MM.1S (cell line): ENCODE data around the gene MSI2.

Source experiments
- DNase-seq: peaks from one replicate; pipeline ENCODE4 v3.0.0-alpha.2; 2015
- H2AFZ ChIP-seq: fragments of 300-600 bp; sonication (generic); 2 replicates; pipeline ENCODE4 v1.6.0; 2016; ENCODE audit warnings: antibody characterized with exemption, low read length
- H3F3A ChIP-seq: fragments of 300-600 bp; sonication (generic); 2 replicates; pipeline ENCODE4 v1.6.1; 2016; ENCODE audit warnings: mild to moderate bottlenecking, antibody characterized with exemption, low read length, moderate library complexity, mixed read lengths; ENCODE audit not compliant: insufficient read depth
- H3K27ac ChIP-seq: fragments of 300-600 bp; sonication (generic); 2 replicates; pipeline ENCODE4 v1.5.1; 2016; ENCODE audit warnings: mild to moderate bottlenecking, low read length
- H3K27me3 ChIP-seq: fragments of 300-600 bp; sonication (generic); replicated peaks from 2 replicates; pipeline ENCODE4 v1.6.0; 2016; ENCODE audit warnings: low read length; ENCODE audit not compliant: insufficient read depth
- H3K36me3 ChIP-seq: fragments of 300-600 bp; sonication (generic); replicated peaks from 2 replicates; pipeline ENCODE4 v1.6.1; 2016; ENCODE audit warnings: mild to moderate bottlenecking, low read length, mixed read lengths; ENCODE audit not compliant: insufficient read depth
- H3K4me1 ChIP-seq: fragments of 300-600 bp; sonication (generic); 2 replicates; pipeline ENCODE4 v1.6.1; 2016; ENCODE audit warnings: low read length, mixed read lengths
- H3K4me2 ChIP-seq: fragments of 300-600 bp; sonication (generic); 2 replicates; pipeline ENCODE4 v1.6.0; 2016; ENCODE audit warnings: low read depth, low read length
- H3K4me3 ChIP-seq: fragments of 300-600 bp; sonication (generic); 2 replicates; pipeline ENCODE4 v1.5.1; 2016; ENCODE audit warnings: low read length, mixed read lengths
- H3K79me2 ChIP-seq: fragments of 300-600 bp; sonication (generic); 2 replicates; pipeline ENCODE4 v1.6.1; 2016; ENCODE audit warnings: mixed run types, low read length, mixed read lengths
- H3K9ac ChIP-seq: fragments of 300-600 bp; sonication (generic); 2 replicates; pipeline ENCODE4 v1.6.1; 2016; ENCODE audit warnings: low read length, mixed read lengths
- H3K9me2 ChIP-seq: fragments of 300-600 bp; sonication (generic); replicated peaks from 2 replicates; pipeline ENCODE4 v1.6.1; 2016; ENCODE audit warnings: mild to moderate bottlenecking, low read length, mixed read lengths; ENCODE audit not compliant: insufficient read depth
- H3K9me3 ChIP-seq: fragments of 300-600 bp; sonication (generic); replicated peaks from 2 replicates; pipeline ENCODE4 v1.6.1; 2016; ENCODE audit warnings: mild to moderate bottlenecking, low read length, mixed read lengths; ENCODE audit not compliant: insufficient read depth
- H4K20me1 ChIP-seq: fragments of 300-600 bp; sonication (generic); 2 replicates; pipeline ENCODE4 v1.6.1; 2016; ENCODE audit warnings: mild to moderate bottlenecking, low read length, moderate library complexity, mixed read lengths; ENCODE audit not compliant: insufficient read depth
- CTCF ChIP-seq: fragments of 300-600 bp; sonication (generic); IDR thresholded peaks from 2 replicates; pipeline ENCODE4 v1.5.1; 2016; ENCODE audit warnings: antibody characterized with exemption, low read length, mixed read lengths
- EZH2 ChIP-seq: fragments of 300-600 bp; sonication (generic); optimal IDR thresholded peaks from 2 replicates; pipeline ENCODE3; 2017; ENCODE audit warnings: low read depth, mild to moderate bottlenecking, antibody characterized with exemption, low read length, mixed read lengths
- EZH2phosphoT487 ChIP-seq: fragments of 300-600 bp; sonication (generic); IDR thresholded peaks from 2 replicates; pipeline ENCODE4 v1.6.1; 2018; ENCODE audit warnings: antibody characterized with exemption, low read length

The MSI2 gene

GRCh38 chr17:57650548-57650947 lies 394.2 kb downstream of the MSI2 start:
- no peak for DNase-seq

DNA sequence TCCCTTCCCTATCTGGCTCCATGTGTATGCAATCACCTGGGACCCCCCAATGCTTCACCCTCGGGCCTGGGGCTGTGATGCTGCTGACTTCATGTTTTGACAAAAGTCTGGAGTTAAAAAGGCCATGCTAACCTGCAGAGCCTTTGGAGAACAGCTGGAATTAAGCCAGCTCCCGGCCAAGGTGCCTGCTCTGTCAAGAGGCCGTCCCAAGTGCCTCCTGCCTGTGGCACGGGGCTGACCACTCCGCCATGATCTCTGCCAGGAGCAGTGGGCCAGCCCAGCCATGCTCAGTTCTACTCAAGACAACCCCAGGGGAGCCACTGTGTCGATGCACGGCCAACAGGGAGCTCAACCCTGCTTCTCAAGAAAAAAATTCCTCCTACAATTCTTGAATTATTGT lies 395.1 kb downstream of the MSI2 start:
- H3K4me3 ChIP-seq = no peak overlapping the region
- H3K9me3 ChIP-seq = no peaks in the 10 kb centered on the region
- no peaks in the 10 kb centered on the region for H3K36me3 ChIP-seq
- H3F3A ChIP-seq = peaks cover 8% of the 10 kb centered on the region; the same call in 1 of the 2 replicates
- H2AFZ ChIP-seq = no peak overlapping the region
- no peak overlapping the region for H3K9ac ChIP-seq
- no peak overlapping the region for H3K27ac ChIP-seq
- H4K20me1 ChIP-seq = no peaks in the 10 kb centered on the region
- H3K4me1 ChIP-seq = peaks cover 18% of the 10 kb centered on the region
- TF ChIP-seq CTCF (no peak), EZH2 (no peak), EZH2phosphoT487 (no peak)
- no peak for DNase-seq
- no peaks in the 10 kb centered on the region for H3K9me2 ChIP-seq
- no peaks in the 10 kb centered on the region for H3K27me3 ChIP-seq
- H3K79me2 ChIP-seq = no peaks in the 10 kb centered on the region
- H3K4me2 ChIP-seq = no peak overlapping the region

More at GRCh38 chr17:57650548-57650947, 394.2 kb downstream of the MSI2 start:
- no peak overlapping the region for H3K27ac ChIP-seq
- TF ChIP-seq EZH2 (no peak), CTCF (no peak), EZH2phosphoT487 (no peak)
- H3F3A ChIP-seq = peaks cover 2% of the 10 kb centered on the region; the same call in 1 of the 2 replicates
- no peak overlapping the region for H2AFZ ChIP-seq
- no peaks in the 10 kb centered on the region for H3K79me2 ChIP-seq
- H3K36me3 ChIP-seq = no peaks in the 10 kb centered on the region
- no peak overlapping the region for H3K4me3 ChIP-seq
- no peaks in the 10 kb centered on the region for H3K27me3 ChIP-seq
- H3K9me2 ChIP-seq = no peaks in the 10 kb centered on the region
- H3K9me3 ChIP-seq = no peaks in the 10 kb centered on the region
- H3K4me2 ChIP-seq = no peak overlapping the region
- H3K9ac ChIP-seq = no peak overlapping the region
- H3K4me1 ChIP-seq = peaks cover 17% of the 10 kb centered on the region
- no peaks in the 10 kb centered on the region for H4K20me1 ChIP-seq

DNA sequence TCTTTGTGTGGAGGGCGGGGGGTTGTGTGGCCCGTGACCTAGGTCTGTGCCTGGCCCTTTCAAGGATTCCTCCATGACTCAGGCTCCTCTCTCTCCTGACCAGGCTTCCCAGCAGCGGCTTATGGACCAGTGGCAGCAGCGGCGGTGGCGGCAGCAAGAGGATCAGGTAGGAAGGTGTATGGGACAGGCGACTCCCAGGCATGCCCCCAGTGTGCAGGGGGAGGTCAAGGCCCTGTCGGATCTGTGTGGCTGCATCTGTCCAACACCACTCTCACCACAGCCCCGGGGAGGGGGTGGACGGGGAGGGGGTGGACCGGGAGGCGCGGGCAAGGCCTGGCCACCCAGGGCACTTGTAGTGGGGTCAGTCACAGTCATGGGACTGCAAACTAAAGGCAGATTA lies 395.7 kb downstream of the MSI2 start:
- TF ChIP-seq EZH2 (no peak), CTCF (no peak)
- no peak overlapping the region for H3K27ac ChIP-seq
- peaks cover 8% of the 10 kb centered on the region; the same call in 1 of the 2 replicates for H3F3A ChIP-seq
- no peak overlapping the region for H3K4me2 ChIP-seq
- H2AFZ ChIP-seq = no peak overlapping the region
- H3K4me3 ChIP-seq = no peak overlapping the region
- peaks cover 18% of the 10 kb centered on the region for H3K4me1 ChIP-seq
- no peaks in the 10 kb centered on the region for H3K36me3 ChIP-seq
- no peak for DNase-seq
- no peak overlapping the region for H3K9ac ChIP-seq
- H3K9me2 ChIP-seq = no peaks in the 10 kb centered on the region
- H3K27me3 ChIP-seq = no peaks in the 10 kb centered on the region
- no peaks in the 10 kb centered on the region for H4K20me1 ChIP-seq
- no peaks in the 10 kb centered on the region for H3K9me3 ChIP-seq
- H3K79me2 ChIP-seq = no peaks in the 10 kb centered on the region

GRCh38 chr17:57652811-57653210 lies 396.5 kb downstream of the MSI2 start:
- Histone ChIP-seq H3K9me2 (no peaks in the 10 kb centered on the region), H3K36me3 (no peaks in the 10 kb centered on the region), H4K20me1 (no peaks in the 10 kb centered on the region), H3K4me3 (no peak overlapping the region), H3K79me2 (no peaks in the 10 kb centered on the region), H3K9me3 (no peaks in the 10 kb centered on the region), H3K4me2 (no peak overlapping the region), H2AFZ (no peak overlapping the region), H3F3A (peaks cover 8% of the 10 kb centered on the region; the same call in 1 of the 2 replicates), H3K27me3 (no peaks in the 10 kb centered on the region), H3K4me1 (peaks cover 18% of the 10 kb centered on the region), H3K27ac (no peak overlapping the region), H3K9ac (no peak overlapping the region)
- TF ChIP-seq EZH2 (no peak), CTCF (no peak), EZH2phosphoT487 (no peak)
- no peak for DNase-seq
